Subcutaneous adipose tissue (tissue), 4 donors: ENCODE measurements around the gene TCFL5. TPM values are rescaled to one million over a fixed set of nuclear protein-coding genes. Genes with fewer than 3 reads are reported as not detected.

Experiments
- total RNA-seq, 4 donors: library from RNA; depleted of rRNA; stranded (reverse); fragments of >200 nt; gene quantifications; one replicate each; pipeline ENCODE4 v1.1.0, GENCODE V29; 2016
- TF ChIP-seq, protein P1 (sequence below): fragments of 450-650 bp; IDR thresholded peaks from one replicate; pipeline ENCODE4 v1.5.1; 2016; ENCODE audit warnings: low read depth, mild to moderate bottlenecking, control low read depth, antibody characterized with exemption, moderate library complexity

The TCFL5 gene
- total RNA-seq, 4 donors from 2014 or later = 7.6 to 13.8 (median 10.8) TPM

- TF ChIP-seq, protein P1, sequence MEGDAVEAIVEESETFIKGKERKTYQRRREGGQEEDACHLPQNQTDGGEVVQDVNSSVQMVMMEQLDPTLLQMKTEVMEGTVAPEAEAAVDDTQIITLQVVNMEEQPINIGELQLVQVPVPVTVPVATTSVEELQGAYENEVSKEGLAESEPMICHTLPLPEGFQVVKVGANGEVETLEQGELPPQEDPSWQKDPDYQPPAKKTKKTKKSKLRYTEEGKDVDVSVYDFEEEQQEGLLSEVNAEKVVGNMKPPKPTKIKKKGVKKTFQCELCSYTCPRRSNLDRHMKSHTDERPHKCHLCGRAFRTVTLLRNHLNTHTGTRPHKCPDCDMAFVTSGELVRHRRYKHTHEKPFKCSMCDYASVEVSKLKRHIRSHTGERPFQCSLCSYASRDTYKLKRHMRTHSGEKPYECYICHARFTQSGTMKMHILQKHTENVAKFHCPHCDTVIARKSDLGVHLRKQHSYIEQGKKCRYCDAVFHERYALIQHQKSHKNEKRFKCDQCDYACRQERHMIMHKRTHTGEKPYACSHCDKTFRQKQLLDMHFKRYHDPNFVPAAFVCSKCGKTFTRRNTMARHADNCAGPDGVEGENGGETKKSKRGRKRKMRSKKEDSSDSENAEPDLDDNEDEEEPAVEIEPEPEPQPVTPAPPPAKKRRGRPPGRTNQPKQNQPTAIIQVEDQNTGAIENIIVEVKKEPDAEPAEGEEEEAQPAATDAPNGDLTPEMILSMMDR = no peak
These were observed 44.6 kb upstream of the TCFL5 start for GRCh38 chr20:62906209-62906608.

DNA sequence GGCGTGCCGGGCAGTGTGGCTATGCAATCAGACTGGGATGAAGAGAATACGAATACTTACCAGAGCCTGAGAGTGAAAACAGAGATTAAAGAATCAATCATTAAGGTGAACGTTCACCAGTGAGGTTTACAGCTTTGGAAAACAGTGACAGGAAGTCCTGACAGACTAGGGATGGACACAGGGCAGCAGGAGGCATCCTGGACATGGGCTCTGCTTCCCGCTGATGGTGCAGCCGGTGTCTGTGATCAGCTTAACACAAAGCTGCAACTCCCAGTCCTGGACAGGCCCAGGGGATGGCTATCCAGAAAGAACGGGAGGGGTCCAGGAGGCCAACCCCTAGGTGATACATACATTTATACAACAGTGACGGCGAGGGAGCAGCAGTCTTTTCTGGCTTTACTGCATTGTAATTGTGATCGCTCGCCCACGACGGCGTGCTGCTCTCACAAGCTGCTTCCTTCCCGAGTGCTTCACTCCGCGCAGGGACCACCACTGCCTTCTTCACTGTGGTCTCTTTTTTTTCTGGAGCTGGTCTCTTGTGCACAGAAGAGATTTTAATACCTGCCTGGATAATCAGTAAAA lies 44.0 kb upstream of the TCFL5 start:
- TF ChIP-seq, protein P1 = no peak

GRCh38 chr20:62902926-62903615 lies 41.4 kb upstream of the TCFL5 start:
- TF ChIP-seq, protein P1 = no peak

GRCh38 chr20:62901891-62902290 lies 40.3 kb upstream of the TCFL5 start:
- TF ChIP-seq, protein P1 = no peak

- TF ChIP-seq, protein P1 = no peak
These were observed 39.3 kb upstream of the TCFL5 start for GRCh38 chr20:62900692-62901584.

GRCh38 chr20:62900052-62900691 lies 38.5 kb upstream of the TCFL5 start:
- TF ChIP-seq, protein P1 = no peak
